Body of pancreas (tissue), 4 donors: ENCODE results near the gene BACE2.

Experiments
- CTCF ChIP-seq, 7 experiments: fragments of 450-650 bp in 4 of 7; fragments of 200-600 bp in 3 of 7; sonication (generic) in 3 of 7; IDR thresholded peaks; one replicate each; pipeline ENCODE4 v1.5.1; 2016 to 2019; ENCODE audit warnings: antibody characterized with exemption in 7 of 7
- POLR2A ChIP-seq, 3 donors: fragments of 450-650 bp; IDR thresholded peaks; one replicate each; pipeline ENCODE4 v1.6.1; 2016; ENCODE audit warnings: antibody characterized with exemption in 3 of 3, mild to moderate bottlenecking in 2 of 3

- no peak for TF ChIP-seq CTCF (IDR thresholded peaks at IDR 0.05)
- no peak for TF ChIP-seq POLR2A (IDR thresholded peaks at IDR 0.05)
Measured at GRCh38 chr21:41139275-41139674, 28.7 kb upstream of the BACE2 start.
